Measurements from ENCODE around the gene PPTC7. TPM values are rescaled to one million over a fixed set of nuclear protein-coding genes. Genes with fewer than 3 reads are reported as not detected.
A peak's percentile ranks its signal among the peaks of the same experiment; 100 is the strongest.
"Not testable (repeated sequence)": the region's sequence is repeated elsewhere in the genome, so short reads cannot be mapped to it uniquely, and the experiment has no call there.

PPTC7 gene
- total RNA-seq, 1 donor: 15.9 TPM

- no peak for DNase-seq (ENCODE audit: low read depth in 2 of 3, low spot score in 2 of 3)
Measured at GRCh38 chr12:110538869-110539622, 44.1 kb downstream of the PPTC7 start.

- no peak for DNase-seq (ENCODE audit: low read depth in 2 of 3, low spot score in 2 of 3)
Measured at GRCh38 chr12:110537605-110538409, 45.3 kb downstream of the PPTC7 start.

GRCh38 chr12:110536834-110537604, 46.1 kb downstream of the PPTC7 start:
- DNase-seq (ENCODE audit: low read depth in 2 of 3, low spot score in 2 of 3): no peak

GRCh38 chr12:110534811-110535210, 48.3 kb downstream of the PPTC7 start:
- DNase-seq (ENCODE audit: low read depth in 2 of 3, low spot score in 2 of 3): no peak

- DNase-seq (ENCODE audit: low read depth in 2 of 3, low spot score in 2 of 3): no peak
Measured at GRCh38 chr12:110533607-110534006, 49.5 kb downstream of the PPTC7 start.

- no peak for DNase-seq (ENCODE audit: low read depth in 2 of 3, low spot score in 2 of 3)
Measured at GRCh38 chr12:110532644-110533043, 50.5 kb downstream of the PPTC7 start.

- DNase-seq (ENCODE audit: low read depth in 2 of 3, low spot score in 2 of 3): no peak
Measured at GRCh38 chr12:110531741-110532333, 51.3 kb downstream of the PPTC7 start.

GRCh38 chr12:110530511-110530910, 52.6 kb downstream of the PPTC7 start:
- DNase-seq (ENCODE audit: low read depth in 2 of 3, low spot score in 2 of 3): no peak

GRCh38 chr12:110528277-110528839, 54.8 kb downstream of the PPTC7 start:
- no peak for DNase-seq (ENCODE audit: low read depth in 2 of 3, low spot score in 2 of 3)

GRCh38 chr12:110520876-110521712, 62.0 kb downstream of the PPTC7 start:
- not testable (repeated sequence) for DNase-seq (ENCODE audit: low read depth in 2 of 3, low spot score in 2 of 3)

- DNase-seq (ENCODE audit: low read depth in 2 of 3, low spot score in 2 of 3): not testable (repeated sequence)
Measured at GRCh38 chr12:110518014-110518413, 65.1 kb downstream of the PPTC7 start.

GRCh38 chr12:110516995-110517394, 66.1 kb downstream of the PPTC7 start:
- DNase-seq (ENCODE audit: low read depth in 2 of 3, low spot score in 2 of 3): no peak

- no peak for DNase-seq (ENCODE audit: low read depth in 2 of 3, low spot score in 2 of 3)
Measured at GRCh38 chr12:110514363-110514762, 68.8 kb downstream of the PPTC7 start.

- DNase-seq (ENCODE audit: low read depth in 2 of 3, low spot score in 2 of 3): no peak
Measured at GRCh38 chr12:110513842-110514241, 69.3 kb downstream of the PPTC7 start.

- DNase-seq (ENCODE audit: low read depth in 2 of 3, low spot score in 2 of 3): no peak
Measured at GRCh38 chr12:110508071-110508586, 75.0 kb downstream of the PPTC7 start.

GRCh38 chr12:110505332-110505731, 77.8 kb downstream of the PPTC7 start:
- no peak for DNase-seq (ENCODE audit: low read depth in 2 of 3, low spot score in 2 of 3)

GRCh38 chr12:110503432-110503831, 79.7 kb downstream of the PPTC7 start:
- DNase-seq (ENCODE audit: low read depth in 2 of 3, low spot score in 2 of 3): no peak

GRCh38 chr12:110501752-110502738, 81.1 kb downstream of the PPTC7 start, which contains the start of the genes RAD9B and VPS29:
RAD9B (plus strand) TSS chr12:110502331; CDS start chr12:110502338, 7 bp downstream.
VPS29 (minus strand) TSS chr12:110502111; CDS start chr12:110502051, 60 bp downstream.
- DNase-seq (ENCODE audit: low read depth in 2 of 3, low spot score in 2 of 3): peak; percentile 97 to 99 (median 99)

Data from hematopoietic multipotent progenitor cell (in vitro differentiated cells).